ENCODE measurements around the gene WDFY4.

DNA sequence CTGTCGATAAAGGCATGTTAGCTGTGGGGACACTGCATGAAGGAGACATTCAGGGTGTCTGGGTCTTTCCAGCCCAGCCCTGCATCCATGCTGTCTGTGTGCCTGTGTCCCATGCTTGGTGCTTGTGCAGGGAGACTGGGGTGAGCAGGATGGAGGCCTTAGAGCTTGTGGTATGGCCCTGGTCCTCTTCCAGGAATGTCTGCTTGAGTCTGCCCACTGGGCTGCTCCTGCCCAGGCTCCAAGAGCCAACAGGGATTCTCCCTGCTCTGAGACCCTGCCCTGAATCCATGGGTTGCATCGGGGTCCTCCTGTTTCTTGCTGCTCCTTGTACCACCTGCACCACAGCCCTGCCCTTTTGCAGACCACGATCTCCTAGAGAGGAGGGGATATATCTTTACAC lies 48.4 kb upstream of the WDFY4 start:
- TF ChIP-seq, protein P1, sequence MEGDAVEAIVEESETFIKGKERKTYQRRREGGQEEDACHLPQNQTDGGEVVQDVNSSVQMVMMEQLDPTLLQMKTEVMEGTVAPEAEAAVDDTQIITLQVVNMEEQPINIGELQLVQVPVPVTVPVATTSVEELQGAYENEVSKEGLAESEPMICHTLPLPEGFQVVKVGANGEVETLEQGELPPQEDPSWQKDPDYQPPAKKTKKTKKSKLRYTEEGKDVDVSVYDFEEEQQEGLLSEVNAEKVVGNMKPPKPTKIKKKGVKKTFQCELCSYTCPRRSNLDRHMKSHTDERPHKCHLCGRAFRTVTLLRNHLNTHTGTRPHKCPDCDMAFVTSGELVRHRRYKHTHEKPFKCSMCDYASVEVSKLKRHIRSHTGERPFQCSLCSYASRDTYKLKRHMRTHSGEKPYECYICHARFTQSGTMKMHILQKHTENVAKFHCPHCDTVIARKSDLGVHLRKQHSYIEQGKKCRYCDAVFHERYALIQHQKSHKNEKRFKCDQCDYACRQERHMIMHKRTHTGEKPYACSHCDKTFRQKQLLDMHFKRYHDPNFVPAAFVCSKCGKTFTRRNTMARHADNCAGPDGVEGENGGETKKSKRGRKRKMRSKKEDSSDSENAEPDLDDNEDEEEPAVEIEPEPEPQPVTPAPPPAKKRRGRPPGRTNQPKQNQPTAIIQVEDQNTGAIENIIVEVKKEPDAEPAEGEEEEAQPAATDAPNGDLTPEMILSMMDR (IDR thresholded peaks at IDR 0.05) = no peak
- TF ChIP-seq POLR2A (IDR thresholded peaks at IDR 0.05) = no peak
